ENCODE measurements around the gene SEC14L1. TPM values are rescaled to one million over a fixed set of nuclear protein-coding genes. Genes with fewer than 3 reads are reported as not detected.

The SEC14L1 gene
- total and polyA plus RNA-seq, 2 of the 8 experiments (the other 6 are each of a cell fraction or from before 2014, with no cell fraction given), result 27.2 to 74.4 TPM

DNA sequence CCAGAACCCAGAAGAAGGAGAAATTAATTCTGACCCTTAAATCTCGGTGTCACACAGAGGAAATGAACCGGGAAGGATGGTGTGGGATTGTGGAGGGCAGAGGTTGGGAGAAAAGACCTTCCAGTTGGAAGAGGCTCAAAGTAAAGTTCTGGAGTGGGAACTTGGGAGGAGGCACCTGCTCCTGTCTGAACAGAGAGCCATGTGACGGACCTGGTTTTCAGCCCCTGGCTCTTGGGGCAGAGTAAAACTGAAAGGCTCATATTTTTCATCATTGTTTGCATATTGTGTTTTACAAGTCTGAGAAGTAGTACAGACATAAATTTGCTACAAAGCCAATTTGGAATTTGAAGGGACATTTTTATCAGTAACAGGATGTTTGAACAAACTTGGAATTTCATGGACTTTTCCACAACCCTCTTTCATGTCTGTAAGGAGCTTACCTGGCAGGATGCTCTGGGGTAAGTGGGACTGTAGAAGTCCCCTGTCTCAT, 24.4 kb upstream of the SEC14L1 start:
- Histone ChIP-seq H3K18ac (ENCODE audit: extremely low read depth, low read length) (no peak overlapping the region), H3K79me1 (ENCODE audit: low read depth, low read length) (no peaks in the 10 kb centered on the region)
- no peak for TF ChIP-seq PHF8 (conservative IDR thresholded peaks at IDR 0.05; ENCODE audit: low read depth, low read length)
- no peak for TF ChIP-seq SP1 (IDR thresholded peaks at IDR 0.05; ENCODE audit: low read depth, low read length)
- TF ChIP-seq RAD21 (IDR thresholded peaks at IDR 0.05 in 1 of 2, conservative IDR thresholded peaks at IDR 0.05 in 1 of 2; ENCODE audit: low read depth in 2 of 2, low read length in 2 of 2), result no peak
- no peak for TF ChIP-seq MAFK (IDR thresholded peaks at IDR 0.05; ENCODE audit: low read depth, low read length)
- TF ChIP-seq, protein P1, sequence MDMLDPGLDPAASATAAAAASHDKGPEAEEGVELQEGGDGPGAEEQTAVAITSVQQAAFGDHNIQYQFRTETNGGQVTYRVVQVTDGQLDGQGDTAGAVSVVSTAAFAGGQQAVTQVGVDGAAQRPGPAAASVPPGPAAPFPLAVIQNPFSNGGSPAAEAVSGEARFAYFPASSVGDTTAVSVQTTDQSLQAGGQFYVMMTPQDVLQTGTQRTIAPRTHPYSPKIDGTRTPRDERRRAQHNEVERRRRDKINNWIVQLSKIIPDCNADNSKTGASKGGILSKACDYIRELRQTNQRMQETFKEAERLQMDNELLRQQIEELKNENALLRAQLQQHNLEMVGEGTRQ (IDR thresholded peaks at IDR 0.05; ENCODE audit: low read length), result no peak
- TF ChIP-seq BACH1 (IDR thresholded peaks at IDR 0.05; ENCODE audit: low read length), result no peak
- no peak for TF ChIP-seq SIRT6 (IDR thresholded peaks at IDR 0.05; ENCODE audit: low read length)
- TF ChIP-seq HDAC6 (IDR thresholded peaks at IDR 0.05; ENCODE audit: low read depth, low read length), result no peak
- no peak for TF ChIP-seq CBX8 (IDR thresholded peaks at IDR 0.05; ENCODE audit: borderline replicate concordance, low read depth, low read length)
- no peak for TF ChIP-seq JUND (IDR thresholded peaks at IDR 0.05; ENCODE audit: low read length)
- TF ChIP-seq CREB1 (IDR thresholded peaks at IDR 0.05), result no peak
- no peak for TF ChIP-seq YY1 (IDR thresholded peaks at IDR 0.05; ENCODE audit: low read depth, low read length)
- TF ChIP-seq HDAC2 (IDR thresholded peaks at IDR 0.05; ENCODE audit: borderline replicate concordance in 1 of 2, low read depth in 2 of 2, low read length in 2 of 2), result no peak
- TF ChIP-seq SRF (IDR thresholded peaks at IDR 0.05; ENCODE audit: low read depth, low read length), result no peak

More for the DNA sequence above, 24.4 kb upstream of the SEC14L1 start:
- H2BK120ac ChIP-seq (replicated peaks; ENCODE audit: low read depth, low read length), result no peak overlapping the region
- no peaks in the 10 kb centered on the region for H3K4me1 ChIP-seq (replicated peaks in 1 of 4; ENCODE audit: control insufficient read depth in 3 of 4, insufficient read depth in 4 of 4, low read length in 3 of 4)
- no peak overlapping the region for H3K4ac ChIP-seq (replicated peaks; ENCODE audit: insufficient read length, low read depth, low read length)
- no peaks in the 10 kb centered on the region for H3K36me3 ChIP-seq (ENCODE audit: control insufficient read depth in 2 of 4, insufficient read depth in 4 of 4, low read length in 3 of 4)
- H2BK5ac ChIP-seq (ENCODE audit: low read depth, low read length), result no peak overlapping the region
- no peaks in the 10 kb centered on the region for H4K20me1 ChIP-seq (replicated peaks in 1 of 2; ENCODE audit: control insufficient read depth in 1 of 2, insufficient read depth in 2 of 2, low read length in 2 of 2)
- 94% methylated on average over 3 of the region's 3 CpGs; no CpG with 5 or more reads in 1 of the 2 experiments for WGBS, 2 experiments (ENCODE audit: extremely low coverage in 1 of 2, insufficient coverage in 1 of 2, insufficient read length in 1 of 2, insufficient replicate concordance in 2 of 2, low coverage in 1 of 2, low lambda C conversion rate in 2 of 2, missing lambda C conversion rate in 1 of 2)
- no peaks in the 10 kb centered on the region for H3K79me2 ChIP-seq (ENCODE audit: control insufficient read depth in 1 of 2, insufficient read depth in 2 of 2, low read length in 2 of 2)
- H3K4me3 ChIP-seq (ENCODE audit: extremely low read depth in 1 of 4, insufficient read depth in 2 of 4, low read depth in 3 of 4, low read length in 4 of 4), result no peak overlapping the region
- no peak overlapping the region for H3K56ac ChIP-seq (replicated peaks; ENCODE audit: insufficient read length, low read depth, low read length)
- H3K9me3 ChIP-seq (ENCODE audit: insufficient read depth in 2 of 2, low read depth in 1 of 2, low read length in 1 of 2), result no peaks in the 10 kb centered on the region
- DNase-seq (ENCODE audit: low read depth in 1 of 2, low spot score in 2 of 2) (no peak), FAIRE-seq (no peak)
- no peak overlapping the region for H2AFZ ChIP-seq (ENCODE audit: low read length)
- H3K4me2 ChIP-seq (ENCODE audit: insufficient read depth in 1 of 2, low read depth in 2 of 2, low read length in 2 of 2), result no peak overlapping the region
- no peak overlapping the region for H3K23ac ChIP-seq (ENCODE audit: insufficient read length)
- POLR2A ChIA-PET (ENCODE audit: partially characterized antibody), result interaction anchor here (4.0 kb wide), 1 partner anchor 13 kb away, joined by 23 read pairs; no protein-coding TSS in a partner anchor
- H2BK12ac ChIP-seq (ENCODE audit: low read depth, low read length), result no peak overlapping the region
- H3K23me2 ChIP-seq (ENCODE audit: low read depth, low read length), result no peaks in the 10 kb centered on the region
- no peak overlapping the region for H4K5ac ChIP-seq (ENCODE audit: insufficient read length, low read depth, low read length)
- no peak overlapping the region for H3K27ac ChIP-seq (ENCODE audit: low read depth, low read length)
- H3K9ac ChIP-seq (replicated peaks in 1 of 4; ENCODE audit: extremely low read depth in 1 of 4, low read depth in 3 of 4, low read length in 3 of 4), result no peak overlapping the region
- H2BK20ac ChIP-seq (ENCODE audit: low read length), result no peak overlapping the region
- no peak overlapping the region for H4K91ac ChIP-seq (replicated peaks; ENCODE audit: insufficient read length, low read length)
- no peaks in the 10 kb centered on the region; a peak in 1 of 7 replicates for H3K27me3 ChIP-seq (replicated peaks in 1 of 4; ENCODE audit: control insufficient read depth in 3 of 4, extremely low read depth in 1 of 4, insufficient read depth in 3 of 4, low read length in 3 of 4)
- no peak overlapping the region for H2AK5ac ChIP-seq (ENCODE audit: low read depth, low read length)
- H3K14ac ChIP-seq (ENCODE audit: insufficient read length), result no peak overlapping the region
- CTCF ChIA-PET (ENCODE audit: partially characterized antibody), result interaction anchor here (1.0 to 1.3 kb wide), 2 partner anchors 9 to 86 kb away, joined by 3 read pairs; no protein-coding TSS in a partner anchor
- H2BK15ac ChIP-seq (ENCODE audit: low read length), result no peak overlapping the region
- no peak overlapping the region for H4K8ac ChIP-seq (ENCODE audit: extremely low read depth, insufficient read depth, low read length)
